Endodermal cell (in vitro differentiated cells): Measurements from ENCODE around the gene CNGA1. TPM values are rescaled to one million over a fixed set of nuclear protein-coding genes. Genes with fewer than 3 reads are reported as not detected.

Source experiments
- DNase-seq: peaks from one replicate; pipeline ENCODE4 v3.0.0-alpha.2; 2017
- H3K27ac ChIP-seq: 2 replicates; pipeline ENCODE4 v1.5.1; 2013; ENCODE audit warnings: mild to moderate bottlenecking, low read depth, low read length, moderate library complexity
- H3K27me3 ChIP-seq: 2 replicates; pipeline ENCODE4 v1.6.1; 2013; ENCODE audit warnings: mild to moderate bottlenecking, low read length, moderate library complexity; ENCODE audit not compliant: insufficient read depth, control insufficient read depth, poor library complexity, severe bottlenecking
- H3K36me3 ChIP-seq: 2 replicates; pipeline ENCODE4 v1.7.0; 2013; ENCODE audit warnings: mild to moderate bottlenecking, low read length, moderate library complexity; ENCODE audit not compliant: control insufficient read depth, insufficient read depth
- H3K4me1 ChIP-seq: one replicate; pipeline ENCODE4 v1.7.0; 2013; ENCODE audit warnings: low read length; ENCODE audit not compliant: control insufficient read depth, insufficient read depth
- H3K4me3 ChIP-seq: 2 replicates; pipeline ENCODE4 v1.5.1; 2013; ENCODE audit warnings: mild to moderate bottlenecking, low read length, moderate library complexity
- H3K9ac ChIP-seq: 2 replicates; pipeline ENCODE4 v1.6.1; 2013; ENCODE audit warnings: mild to moderate bottlenecking, low read length, moderate library complexity; ENCODE audit not compliant: poor library complexity, severe bottlenecking; ENCODE audit errors: extremely low read depth
- H3K9me3 ChIP-seq: 2 replicates; pipeline ENCODE4 v1.6.1; 2013; ENCODE audit warnings: mild to moderate bottlenecking, low read length, moderate library complexity; ENCODE audit not compliant: control insufficient read depth
- H3K27ac Mint-ChIP-seq: 2 replicates; pipeline ENCODE4 v1.8.0; 2020; ENCODE audit warnings: mixed read lengths
- H3K27me3 Mint-ChIP-seq: 2 replicates; pipeline ENCODE4 v1.8.0; 2021; ENCODE audit warnings: mild to moderate bottlenecking, mixed read lengths; ENCODE audit not compliant: insufficient read depth
- H3K36me3 Mint-ChIP-seq: 2 replicates; pipeline ENCODE4 v1.8.0; 2020; ENCODE audit warnings: low read depth, mixed read lengths
- H3K4me1 Mint-ChIP-seq: 2 replicates; pipeline ENCODE4 v1.8.0; 2020; ENCODE audit warnings: mixed read lengths
- H3K4me3 Mint-ChIP-seq: 2 replicates; pipeline ENCODE4 v1.8.0; 2020; ENCODE audit warnings: mild to moderate bottlenecking, moderate library complexity, mixed read lengths
- H3K9me3 Mint-ChIP-seq: 2 replicates; pipeline ENCODE4 v1.8.0; 2020; ENCODE audit warnings: mild to moderate bottlenecking, mixed read lengths
- CTCF ChIP-seq: fragments of 200-600 bp; sonication (generic); conservative IDR thresholded peaks from 2 replicates; pipeline ENCODE4 v1.5.0; 2021; ENCODE audit warnings: antibody characterized with exemption, mild to moderate bottlenecking
- WGBS, 2 experiments: methylation state at CpG; one replicate each; pipeline versions ENCODE4 v1.1.5 to v1.1.7; 2013; ENCODE audit warnings: missing lambda C conversion rate in 2 of 2, mixed read lengths in 1 of 2; ENCODE audit not compliant: insufficient coverage in 1 of 2, insufficient read length in 1 of 2; 5-methylcytosine and 5-hydroxymethylcytosine counted together
- total RNA-seq, 2 donors: library from RNA; stranded (reverse); fragmentation: NEBNext Ultra II Directional in 1 of 2; extraction: Animal tissue kit (Norgen Biotek cat#: 25700) in 1 of 2; gene quantifications; 2 replicates in 1 of 2; 3 replicates in 1 of 2; pipeline ENCODE4 v1.2.1, GENCODE V29; 2021

CNGA1 gene
- total RNA-seq, 2 donors from 2014 or later: 0.24 TPM; not detected in 1

- Histone ChIP-seq H3K27me3 (peaks cover 31% of the 10 kb centered on the region), H3K9ac (no peak overlapping the region), H3K9me3 (no peaks in the 10 kb centered on the region), H3K4me3 (no peak overlapping the region), H3K36me3 (no peaks in the 10 kb centered on the region), H3K27ac (no peak overlapping the region), H3K4me1 (peaks cover 8% of the 10 kb centered on the region)
- Mint-ChIP-seq H3K4me3 (no peak overlapping the region), H3K36me3 (no peaks in the 10 kb centered on the region), H3K4me1 (peaks cover 15% of the 10 kb centered on the region), H3K27me3 (peaks cover 19% of the 10 kb centered on the region), H3K27ac (no peak overlapping the region), H3K9me3 (no peaks in the 10 kb centered on the region)
- no peak for DNase-seq
- no peak for TF ChIP-seq CTCF
- 86 to 100% methylated on average over 1 of the region's 1 CpG for WGBS, 2 experiments
Measured at GRCh38 chr4:48047896-48048295, 31.4 kb upstream of the CNGA1 start.

GRCh38 chr4:48047421-48047844 is 31.0 kb upstream of the CNGA1 start:
- Histone ChIP-seq H3K36me3 (no peaks in the 10 kb centered on the region), H3K9ac (no peak overlapping the region), H3K4me1 (peaks cover 10% of the 10 kb centered on the region), H3K27ac (no peak overlapping the region), H3K4me3 (no peak overlapping the region), H3K9me3 (no peaks in the 10 kb centered on the region), H3K27me3 (peaks cover 33% of the 10 kb centered on the region)
- 80 to 81% methylated on average over 2 to 3 of the region's 3 CpGs for WGBS, 2 experiments
- Mint-ChIP-seq H3K27ac (no peak overlapping the region), H3K9me3 (no peaks in the 10 kb centered on the region), H3K4me3 (no peak overlapping the region), H3K27me3 (peaks cover 23% of the 10 kb centered on the region), H3K4me1 (peaks cover 18% of the 10 kb centered on the region), H3K36me3 (no peaks in the 10 kb centered on the region)
- TF ChIP-seq CTCF: no peak
- DNase-seq: no peak

DNA sequence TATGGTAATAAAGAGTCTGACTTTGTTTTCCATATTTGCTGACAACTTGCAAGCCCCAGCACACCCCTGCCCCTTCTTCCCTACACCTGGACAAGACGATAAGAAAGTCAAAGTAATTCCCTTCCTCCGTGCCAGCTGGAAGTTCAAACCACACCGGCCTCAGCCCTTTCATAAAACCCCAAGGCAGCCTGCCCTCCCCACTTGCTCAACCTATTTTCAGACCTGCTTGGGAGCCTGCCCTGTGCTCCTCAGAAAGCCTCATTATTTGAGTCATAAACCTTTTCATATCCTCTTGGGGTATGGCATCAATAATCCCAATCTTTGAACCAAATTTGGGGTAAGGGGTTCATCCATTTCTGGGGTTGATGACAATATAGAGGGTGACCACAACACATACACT is 29.6 kb upstream of the CNGA1 start:
- H3K27ac Mint-ChIP-seq: no peak overlapping the region
- H3K4me1 ChIP-seq: peaks cover 10% of the 10 kb centered on the region
- H3K4me3 ChIP-seq: no peak overlapping the region
- H3K27ac ChIP-seq: no peak overlapping the region
- no peaks in the 10 kb centered on the region for H3K36me3 ChIP-seq
- no peak overlapping the region for H3K4me3 Mint-ChIP-seq
- 92 to 100% methylated on average over 2 to 3 of the region's 3 CpGs for WGBS, 2 experiments
- no peak overlapping the region for H3K9ac ChIP-seq
- no peak for DNase-seq
- peaks cover 18% of the 10 kb centered on the region for H3K4me1 Mint-ChIP-seq
- H3K27me3 ChIP-seq: peaks cover 47% of the 10 kb centered on the region
- no peaks in the 10 kb centered on the region for H3K9me3 Mint-ChIP-seq
- no peaks in the 10 kb centered on the region for H3K36me3 Mint-ChIP-seq
- no peak for TF ChIP-seq CTCF
- no peaks in the 10 kb centered on the region for H3K9me3 ChIP-seq
- H3K27me3 Mint-ChIP-seq: peaks cover 33% of the 10 kb centered on the region
